Measurements from ENCODE around the gene RAB18.

GRCh38 chr10:27547047-27547446, 42.9 kb downstream of the RAB18 start:
- no peak for TF ChIP-seq BACH1 (IDR thresholded peaks at IDR 0.05; ENCODE audit: borderline replicate concordance)
- TF ChIP-seq SMAD1 (IDR thresholded peaks at IDR 0.05; ENCODE audit: low read depth, partially characterized antibody): no peak

All from GM12878 (cell line).